K562 (cell line): ENCODE results near the gene KCNQ2. TPM values are rescaled to one million over a fixed set of nuclear protein-coding genes. Genes with fewer than 3 reads are reported as not detected.

ENCODE experiments used
- DACH1 ChIP-seq: fragments of 450-650 bp; IDR thresholded peaks from 2 replicates; pipeline ENCODE4 v1.6.1; 2018; ENCODE audit not compliant: partially characterized antibody
- GABPB1 ChIP-seq: sonication (generic); formaldehyde crosslinking; IDR thresholded peaks from 2 replicates; pipeline ENCODE4 v1.8.0; 2022; ENCODE audit warnings: mild to moderate bottlenecking, missing genetic modification reagents
- SREBF2 ChIP-seq: sonication (generic); formaldehyde crosslinking; IDR thresholded peaks from 2 replicates; pipeline ENCODE4 v1.4.0; 2020; ENCODE audit warnings: mild to moderate bottlenecking, missing genetic modification reagents
- U2AF2 ChIP-seq: fragments of 200-400 bp; formaldehyde crosslinking; optimal IDR thresholded peaks from 2 replicates; pipeline ENCODE3; 2017; ENCODE audit warnings: low read depth, mild to moderate bottlenecking, low read length
- ZNF830 ChIP-seq: fragments of 250-450 bp; sonication (Bioruptor Pico); IDR thresholded peaks from 2 replicates; pipeline ENCODE4 v1.5.0; 2021; ENCODE audit warnings: mild to moderate bottlenecking
- polyA plus RNA-seq, 8 experiments: library from polyadenylated mRNA; depleted of rRNA in 4 of 8; stranded (reverse) in 5 of 8; unstranded in 3 of 8; fragments of >200 nt; fragmentation: Nextera tagmentation in 2 of 8; fragmentation: Illumina TruSeq in 1 of 8; extraction: Ambion mirVana in 2 of 8; extraction: Trizol in 1 of 8; gene quantifications; 2 replicates each; pipeline versions ENCODE4 v1.2.1 to v1.2.3, GENCODE V29; 2011 to 2014; ENCODE audit warnings: inconsistent platforms in 1 of 8, missing spikeins in 1 of 8
- total RNA-seq, 7 experiments: library from RNA; depleted of rRNA in 6 of 7; stranded (reverse); fragments of >200 nt in 6 of 7; fragmentation: Illumina TruSeq in 2 of 7; extraction: Trizol in 2 of 7; gene quantifications; 2 replicates each; pipeline versions ENCODE4 v1.2.1 to v1.2.3, GENCODE V29; 2011 to 2021; ENCODE audit warnings: low replicate concordance in 1 of 7
- TF ChIP-seq, protein P1 (sequence below): fragments of 250-450 bp; sonication (Bioruptor Pico); IDR thresholded peaks from 2 replicates; pipeline ENCODE4 v1.9.0; 2021; ENCODE audit warnings: mild to moderate bottlenecking, inconsistent platforms
- TF ChIP-seq, protein P2 (sequence below), 2 experiments: fragments of 450-650 bp in 1 of 2; sonication (generic) in 1 of 2; formaldehyde crosslinking in 1 of 2; IDR thresholded peaks; 2 replicates each; pipeline versions ENCODE4 v1.7.1 to v1.9.0; 2016 to 2022; ENCODE audit warnings: inconsistent platforms in 1 of 2, mild to moderate bottlenecking in 1 of 2, missing genetic modification reagents in 1 of 2

KCNQ2 gene
- total and polyA plus RNA-seq, 9 of the 15 experiments (the other 6 are each of a cell fraction or from before 2014, with no cell fraction given) = 0.13 to 0.16 TPM; not detected in 7

DNA sequence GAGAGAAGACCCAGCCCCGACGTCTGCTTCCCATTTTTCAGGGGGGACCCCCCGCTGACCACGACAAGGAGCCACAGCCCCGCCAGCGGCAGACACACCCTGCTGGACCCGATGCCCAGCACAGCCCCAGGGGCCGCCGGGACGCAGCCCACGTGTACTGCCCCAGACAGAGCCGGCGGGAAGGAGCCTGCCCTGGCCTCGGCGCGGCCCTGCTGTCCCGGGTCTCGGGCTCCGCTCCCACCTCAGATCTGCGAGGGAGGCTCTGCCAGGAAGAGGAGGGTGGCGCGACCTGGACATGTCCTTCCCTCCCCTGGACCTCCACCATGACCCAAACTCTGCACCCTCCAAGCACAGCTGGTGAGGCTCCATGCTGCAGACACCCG, 54.7 kb downstream of the KCNQ2 start (continued):
- no peak for TF ChIP-seq SREBF2
- TF ChIP-seq U2AF2 = no peak
- TF ChIP-seq ZNF830 (CRISPR knock-in tag) = no peak
- TF ChIP-seq, protein P1, sequence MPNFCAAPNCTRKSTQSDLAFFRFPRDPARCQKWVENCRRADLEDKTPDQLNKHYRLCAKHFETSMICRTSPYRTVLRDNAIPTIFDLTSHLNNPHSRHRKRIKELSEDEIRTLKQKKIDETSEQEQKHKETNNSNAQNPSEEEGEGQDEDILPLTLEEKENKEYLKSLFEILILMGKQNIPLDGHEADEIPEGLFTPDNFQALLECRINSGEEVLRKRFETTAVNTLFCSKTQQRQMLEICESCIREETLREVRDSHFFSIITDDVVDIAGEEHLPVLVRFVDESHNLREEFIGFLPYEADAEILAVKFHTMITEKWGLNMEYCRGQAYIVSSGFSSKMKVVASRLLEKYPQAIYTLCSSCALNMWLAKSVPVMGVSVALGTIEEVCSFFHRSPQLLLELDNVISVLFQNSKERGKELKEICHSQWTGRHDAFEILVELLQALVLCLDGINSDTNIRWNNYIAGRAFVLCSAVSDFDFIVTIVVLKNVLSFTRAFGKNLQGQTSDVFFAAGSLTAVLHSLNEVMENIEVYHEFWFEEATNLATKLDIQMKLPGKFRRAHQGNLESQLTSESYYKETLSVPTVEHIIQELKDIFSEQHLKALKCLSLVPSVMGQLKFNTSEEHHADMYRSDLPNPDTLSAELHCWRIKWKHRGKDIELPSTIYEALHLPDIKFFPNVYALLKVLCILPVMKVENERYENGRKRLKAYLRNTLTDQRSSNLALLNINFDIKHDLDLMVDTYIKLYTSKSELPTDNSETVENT (CRISPR knock-in tag) = no peak
- no peak for TF ChIP-seq GABPB1 (CRISPR knock-in tag)
- TF ChIP-seq, protein P2, sequence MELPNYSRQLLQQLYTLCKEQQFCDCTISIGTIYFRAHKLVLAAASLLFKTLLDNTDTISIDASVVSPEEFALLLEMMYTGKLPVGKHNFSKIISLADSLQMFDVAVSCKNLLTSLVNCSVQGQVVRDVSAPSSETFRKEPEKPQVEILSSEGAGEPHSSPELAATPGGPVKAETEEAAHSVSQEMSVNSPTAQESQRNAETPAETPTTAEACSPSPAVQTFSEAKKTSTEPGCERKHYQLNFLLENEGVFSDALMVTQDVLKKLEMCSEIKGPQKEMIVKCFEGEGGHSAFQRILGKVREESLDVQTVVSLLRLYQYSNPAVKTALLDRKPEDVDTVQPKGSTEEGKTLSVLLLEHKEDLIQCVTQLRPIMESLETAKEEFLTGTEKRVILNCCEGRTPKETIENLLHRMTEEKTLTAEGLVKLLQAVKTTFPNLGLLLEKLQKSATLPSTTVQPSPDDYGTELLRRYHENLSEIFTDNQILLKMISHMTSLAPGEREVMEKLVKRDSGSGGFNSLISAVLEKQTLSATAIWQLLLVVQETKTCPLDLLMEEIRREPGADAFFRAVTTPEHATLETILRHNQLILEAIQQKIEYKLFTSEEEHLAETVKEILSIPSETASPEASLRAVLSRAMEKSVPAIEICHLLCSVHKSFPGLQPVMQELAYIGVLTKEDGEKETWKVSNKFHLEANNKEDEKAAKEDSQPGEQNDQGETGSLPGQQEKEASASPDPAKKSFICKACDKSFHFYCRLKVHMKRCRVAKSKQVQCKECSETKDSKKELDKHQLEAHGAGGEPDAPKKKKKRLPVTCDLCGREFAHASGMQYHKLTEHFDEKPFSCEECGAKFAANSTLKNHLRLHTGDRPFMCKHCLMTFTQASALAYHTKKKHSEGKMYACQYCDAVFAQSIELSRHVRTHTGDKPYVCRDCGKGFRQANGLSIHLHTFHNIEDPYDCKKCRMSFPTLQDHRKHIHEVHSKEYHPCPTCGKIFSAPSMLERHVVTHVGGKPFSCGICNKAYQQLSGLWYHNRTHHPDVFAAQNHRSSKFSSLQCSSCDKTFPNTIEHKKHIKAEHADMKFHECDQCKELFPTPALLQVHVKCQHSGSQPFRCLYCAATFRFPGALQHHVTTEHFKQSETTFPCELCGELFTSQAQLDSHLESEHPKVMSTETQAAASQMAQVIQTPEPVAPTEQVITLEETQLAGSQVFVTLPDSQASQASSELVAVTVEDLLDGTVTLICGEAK (IDR thresholded peaks at IDR 0.05) = no peak
- TF ChIP-seq, protein P2 (CRISPR knock-in tag; IDR thresholded peaks at IDR 0.05) = no peak
- no peak for TF ChIP-seq DACH1
